ENCODE data around the gene RAB27B. TPM values are rescaled to one million over a fixed set of nuclear protein-coding genes. Genes with fewer than 3 reads are reported as not detected.

The RAB27B gene
- total RNA-seq, 2 experiments from 2014 or later: 2.4 to 2.5 TPM

DNA sequence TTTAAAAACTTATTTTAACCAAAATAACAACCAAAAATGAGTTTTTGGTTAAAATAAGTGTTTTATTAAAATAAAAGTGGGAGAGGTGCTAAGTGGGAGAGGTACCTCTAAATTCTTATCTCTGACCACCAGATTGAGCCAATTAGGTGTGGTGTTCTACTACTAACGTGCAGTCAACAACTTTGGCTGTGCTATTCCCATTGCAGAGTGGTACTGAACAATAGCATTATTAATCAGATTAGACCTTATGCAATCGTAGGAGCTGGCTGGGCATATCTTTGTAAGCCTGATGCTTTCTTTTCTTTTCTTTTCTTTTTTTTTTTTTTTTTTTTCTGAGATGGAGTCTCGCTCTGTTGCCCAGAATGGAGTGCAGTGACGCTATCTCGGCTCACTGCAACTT is 38.9 kb downstream of the RAB27B start:
- H3K27me3 Mint-ChIP-seq: no peaks in the 10 kb centered on the region
- no peaks in the 10 kb centered on the region for H3K9me3 Mint-ChIP-seq
- H3K36me3 Mint-ChIP-seq (ENCODE audit: low read depth): peaks cover 6% of the 10 kb centered on the region
- no peak for ATAC-seq (ENCODE audit: poor library complexity)
- TF ChIP-seq, protein P1, sequence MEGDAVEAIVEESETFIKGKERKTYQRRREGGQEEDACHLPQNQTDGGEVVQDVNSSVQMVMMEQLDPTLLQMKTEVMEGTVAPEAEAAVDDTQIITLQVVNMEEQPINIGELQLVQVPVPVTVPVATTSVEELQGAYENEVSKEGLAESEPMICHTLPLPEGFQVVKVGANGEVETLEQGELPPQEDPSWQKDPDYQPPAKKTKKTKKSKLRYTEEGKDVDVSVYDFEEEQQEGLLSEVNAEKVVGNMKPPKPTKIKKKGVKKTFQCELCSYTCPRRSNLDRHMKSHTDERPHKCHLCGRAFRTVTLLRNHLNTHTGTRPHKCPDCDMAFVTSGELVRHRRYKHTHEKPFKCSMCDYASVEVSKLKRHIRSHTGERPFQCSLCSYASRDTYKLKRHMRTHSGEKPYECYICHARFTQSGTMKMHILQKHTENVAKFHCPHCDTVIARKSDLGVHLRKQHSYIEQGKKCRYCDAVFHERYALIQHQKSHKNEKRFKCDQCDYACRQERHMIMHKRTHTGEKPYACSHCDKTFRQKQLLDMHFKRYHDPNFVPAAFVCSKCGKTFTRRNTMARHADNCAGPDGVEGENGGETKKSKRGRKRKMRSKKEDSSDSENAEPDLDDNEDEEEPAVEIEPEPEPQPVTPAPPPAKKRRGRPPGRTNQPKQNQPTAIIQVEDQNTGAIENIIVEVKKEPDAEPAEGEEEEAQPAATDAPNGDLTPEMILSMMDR (IDR thresholded peaks at IDR 0.05): no peak
- H3K27me3 ChIP-seq (ENCODE audit: control insufficient read depth in 1 of 2, insufficient read depth in 2 of 2, low read length in 2 of 2): no peaks in the 10 kb centered on the region
- CTCF ChIA-PET: no interaction called here
- POLR2A ChIA-PET: no interaction called here
- no peak overlapping the region for H3K4me3 Mint-ChIP-seq
- no peak for DNase-seq
- no peaks in the 10 kb centered on the region for H3K9me3 ChIP-seq (ENCODE audit: control insufficient read depth in 1 of 2, insufficient read depth in 1 of 2, low read length in 2 of 2)
- H3K4me1 Mint-ChIP-seq (ENCODE audit: low read depth): no peaks in the 10 kb centered on the region
- no peaks in the 10 kb centered on the region for H3K36me3 ChIP-seq (ENCODE audit: insufficient read depth, low read length)
- intact Hi-C loops (cut with DNase I, micrococcal nuclease): no loop called here
- no peak overlapping the region for H3K27ac Mint-ChIP-seq
- no peak overlapping the region for H3K4me3 ChIP-seq (ENCODE audit: low read length)
- H3K4me1 ChIP-seq (ENCODE audit: insufficient read depth, low read length): no peaks in the 10 kb centered on the region
- H3K27ac ChIP-seq (ENCODE audit: low read depth in 1 of 2, low read length in 2 of 2): no peak overlapping the region

DNA sequence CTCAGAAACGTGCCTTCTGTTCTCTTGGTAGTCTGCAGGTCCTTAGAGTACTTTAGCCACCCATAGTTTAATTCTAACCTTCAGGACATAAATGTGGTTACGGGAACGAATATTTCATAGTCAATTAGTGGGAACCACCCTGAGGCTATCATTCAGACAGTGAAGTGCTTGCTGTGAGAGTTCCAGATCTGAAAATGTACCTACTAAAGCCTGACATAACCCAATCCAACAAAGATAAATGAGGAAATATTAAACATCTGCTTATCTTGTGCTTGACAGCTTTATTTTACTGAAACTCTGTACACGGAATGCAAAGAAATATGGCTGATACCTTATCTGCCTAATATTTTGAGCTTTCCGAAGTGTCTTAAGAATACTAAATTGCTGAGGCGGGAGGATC is 43.0 kb downstream of the RAB27B start:
- DNase-seq: no peak
- Histone ChIP-seq H3K27me3 (ENCODE audit: control insufficient read depth in 1 of 2, insufficient read depth in 2 of 2, low read length in 2 of 2) (no peaks in the 10 kb centered on the region), H3K27ac (ENCODE audit: low read depth in 1 of 2, low read length in 2 of 2) (no peak overlapping the region), H3K4me3 (ENCODE audit: low read length) (no peak overlapping the region), H3K4me1 (ENCODE audit: insufficient read depth, low read length) (no peaks in the 10 kb centered on the region), H3K9me3 (ENCODE audit: control insufficient read depth in 1 of 2, insufficient read depth in 1 of 2, low read length in 2 of 2) (no peaks in the 10 kb centered on the region), H3K36me3 (ENCODE audit: insufficient read depth, low read length) (no peaks in the 10 kb centered on the region)
- Mint-ChIP-seq H3K9me3 (no peaks in the 10 kb centered on the region), H3K27ac (no peak overlapping the region), H3K4me1 (ENCODE audit: low read depth) (peaks cover 10% of the 10 kb centered on the region), H3K36me3 (ENCODE audit: low read depth) (peaks cover 6% of the 10 kb centered on the region), H3K27me3 (no peaks in the 10 kb centered on the region), H3K4me3 (no peak overlapping the region)
- TF ChIP-seq, protein P1 (IDR thresholded peaks at IDR 0.05): no peak
- CTCF ChIA-PET: interaction anchor here (0.9 kb wide), 1 partner anchor 21 kb away, joined by 3 read pairs; no protein-coding TSS in a partner anchor
- intact Hi-C loops (cut with DNase I, micrococcal nuclease): no loop called here
- ATAC-seq (ENCODE audit: poor library complexity): no peak
- POLR2A ChIA-PET: no interaction called here

DNA sequence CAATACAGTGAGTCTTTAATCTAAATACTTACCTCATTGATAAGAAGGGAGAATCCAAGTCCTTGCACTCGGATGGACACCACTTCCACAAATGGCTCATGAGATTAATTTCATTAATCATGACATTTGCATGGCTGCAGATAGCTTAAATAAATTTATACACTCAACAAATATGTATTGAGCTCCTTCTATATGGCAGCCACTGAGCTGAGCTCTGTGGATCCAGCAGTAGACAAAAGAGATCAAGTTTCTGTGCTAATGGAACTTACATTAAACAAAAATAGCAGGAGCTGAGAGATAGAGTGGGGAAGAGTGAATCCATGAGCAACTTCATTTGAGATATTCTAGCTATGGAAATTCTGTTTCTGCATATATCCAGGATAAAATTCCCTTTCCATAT is 44.4 kb downstream of the RAB27B start:
- ATAC-seq (ENCODE audit: poor library complexity) (no peak), DNase-seq (no peak)
- Mint-ChIP-seq H3K27ac (no peak overlapping the region), H3K36me3 (ENCODE audit: low read depth) (peaks cover 6% of the 10 kb centered on the region), H3K9me3 (no peaks in the 10 kb centered on the region), H3K4me1 (ENCODE audit: low read depth) (peaks cover 10% of the 10 kb centered on the region), H3K4me3 (no peak overlapping the region), H3K27me3 (no peaks in the 10 kb centered on the region)
- ChIA-PET CTCF (no interaction called here), POLR2A (no interaction called here)
- Histone ChIP-seq H3K36me3 (ENCODE audit: insufficient read depth, low read length) (no peaks in the 10 kb centered on the region), H3K9me3 (ENCODE audit: control insufficient read depth in 1 of 2, insufficient read depth in 1 of 2, low read length in 2 of 2) (no peaks in the 10 kb centered on the region), H3K4me1 (ENCODE audit: insufficient read depth, low read length) (no peaks in the 10 kb centered on the region), H3K27me3 (ENCODE audit: control insufficient read depth in 1 of 2, insufficient read depth in 2 of 2, low read length in 2 of 2) (no peaks in the 10 kb centered on the region), H3K27ac (ENCODE audit: low read depth in 1 of 2, low read length in 2 of 2) (no peak overlapping the region), H3K4me3 (ENCODE audit: low read length) (no peak overlapping the region)
- intact Hi-C loops (cut with DNase I, micrococcal nuclease): no loop called here
- TF ChIP-seq, protein P1 (IDR thresholded peaks at IDR 0.05): no peak

All from CD4-positive, alpha-beta T cell (primary cell).